MM.1S (cell line): ENCODE measurements around the gene ATG16L2.

ENCODE experiments used
- DNase-seq: peaks from one replicate; pipeline ENCODE4 v3.0.0-alpha.2; 2015
- H2AFZ ChIP-seq: fragments of 300-600 bp; sonication (generic); 2 replicates; pipeline ENCODE4 v1.6.0; 2016; ENCODE audit warnings: antibody characterized with exemption, low read length
- H3F3A ChIP-seq: fragments of 300-600 bp; sonication (generic); 2 replicates; pipeline ENCODE4 v1.6.1; 2016; ENCODE audit warnings: mild to moderate bottlenecking, antibody characterized with exemption, low read length, moderate library complexity, mixed read lengths; ENCODE audit not compliant: insufficient read depth
- H3K27ac ChIP-seq: fragments of 300-600 bp; sonication (generic); 2 replicates; pipeline ENCODE4 v1.5.1; 2016; ENCODE audit warnings: mild to moderate bottlenecking, low read length
- H3K27me3 ChIP-seq: fragments of 300-600 bp; sonication (generic); replicated peaks from 2 replicates; pipeline ENCODE4 v1.6.0; 2016; ENCODE audit warnings: low read length; ENCODE audit not compliant: insufficient read depth
- H3K36me3 ChIP-seq: fragments of 300-600 bp; sonication (generic); replicated peaks from 2 replicates; pipeline ENCODE4 v1.6.1; 2016; ENCODE audit warnings: mild to moderate bottlenecking, low read length, mixed read lengths; ENCODE audit not compliant: insufficient read depth
- H3K4me1 ChIP-seq: fragments of 300-600 bp; sonication (generic); 2 replicates; pipeline ENCODE4 v1.6.1; 2016; ENCODE audit warnings: low read length, mixed read lengths
- H3K4me2 ChIP-seq: fragments of 300-600 bp; sonication (generic); 2 replicates; pipeline ENCODE4 v1.6.0; 2016; ENCODE audit warnings: low read depth, low read length
- H3K4me3 ChIP-seq: fragments of 300-600 bp; sonication (generic); 2 replicates; pipeline ENCODE4 v1.5.1; 2016; ENCODE audit warnings: low read length, mixed read lengths
- H3K79me2 ChIP-seq: fragments of 300-600 bp; sonication (generic); 2 replicates; pipeline ENCODE4 v1.6.1; 2016; ENCODE audit warnings: mixed run types, low read length, mixed read lengths
- H3K9ac ChIP-seq: fragments of 300-600 bp; sonication (generic); 2 replicates; pipeline ENCODE4 v1.6.1; 2016; ENCODE audit warnings: low read length, mixed read lengths
- H3K9me2 ChIP-seq: fragments of 300-600 bp; sonication (generic); replicated peaks from 2 replicates; pipeline ENCODE4 v1.6.1; 2016; ENCODE audit warnings: mild to moderate bottlenecking, low read length, mixed read lengths; ENCODE audit not compliant: insufficient read depth
- H3K9me3 ChIP-seq: fragments of 300-600 bp; sonication (generic); replicated peaks from 2 replicates; pipeline ENCODE4 v1.6.1; 2016; ENCODE audit warnings: mild to moderate bottlenecking, low read length, mixed read lengths; ENCODE audit not compliant: insufficient read depth
- H4K20me1 ChIP-seq: fragments of 300-600 bp; sonication (generic); 2 replicates; pipeline ENCODE4 v1.6.1; 2016; ENCODE audit warnings: mild to moderate bottlenecking, low read length, moderate library complexity, mixed read lengths; ENCODE audit not compliant: insufficient read depth
- EZH2 ChIP-seq: fragments of 300-600 bp; sonication (generic); optimal IDR thresholded peaks from 2 replicates; pipeline ENCODE3; 2017; ENCODE audit warnings: low read depth, mild to moderate bottlenecking, antibody characterized with exemption, low read length, mixed read lengths
- EZH2phosphoT487 ChIP-seq: fragments of 300-600 bp; sonication (generic); IDR thresholded peaks from 2 replicates; pipeline ENCODE4 v1.6.1; 2018; ENCODE audit warnings: antibody characterized with exemption, low read length
- TF ChIP-seq, protein P1 (sequence below): fragments of 300-600 bp; sonication (generic); IDR thresholded peaks from 2 replicates; pipeline ENCODE4 v1.5.1; 2016; ENCODE audit warnings: antibody characterized with exemption, low read length, mixed read lengths

The ATG16L2 gene

DNA sequence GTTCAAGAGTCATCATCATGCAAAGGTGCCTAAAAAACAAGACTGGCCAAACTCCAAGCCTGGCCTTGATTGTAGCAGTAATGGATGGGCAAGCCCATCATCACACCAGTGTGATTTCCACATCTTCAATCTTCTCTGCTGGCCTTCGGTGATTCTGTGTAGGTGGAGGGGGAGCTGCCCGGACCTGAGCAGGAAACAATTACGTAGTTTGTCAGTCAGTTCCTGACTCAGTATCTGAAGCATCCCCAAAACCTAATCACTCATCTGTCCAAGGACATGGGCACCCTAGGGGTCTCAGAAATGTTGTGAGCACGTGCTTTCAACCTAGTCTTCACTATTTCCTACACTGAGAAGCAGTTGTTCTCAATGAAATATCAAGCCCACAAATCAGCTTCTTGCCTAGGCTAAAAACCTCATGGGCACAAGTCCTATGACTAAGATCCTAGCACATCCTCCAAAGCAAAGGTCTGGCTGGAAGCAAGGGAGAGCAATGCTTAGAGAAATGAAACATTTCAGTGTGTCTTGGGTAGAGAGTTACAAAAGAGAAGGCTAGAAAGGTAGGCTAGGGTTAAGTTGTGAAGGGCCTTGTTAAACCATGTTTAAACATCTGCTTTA, 24.6 kb downstream of the ATG16L2 start:
- H3K9me3 ChIP-seq = no peaks in the 10 kb centered on the region
- no peak overlapping the region for H3K27ac ChIP-seq
- no peaks in the 10 kb centered on the region for H3K27me3 ChIP-seq
- H3K9me2 ChIP-seq = no peaks in the 10 kb centered on the region
- no peak overlapping the region for H3K4me2 ChIP-seq
- no peaks in the 10 kb centered on the region for H4K20me1 ChIP-seq
- TF ChIP-seq EZH2phosphoT487 = no peak
- TF ChIP-seq, protein P1, sequence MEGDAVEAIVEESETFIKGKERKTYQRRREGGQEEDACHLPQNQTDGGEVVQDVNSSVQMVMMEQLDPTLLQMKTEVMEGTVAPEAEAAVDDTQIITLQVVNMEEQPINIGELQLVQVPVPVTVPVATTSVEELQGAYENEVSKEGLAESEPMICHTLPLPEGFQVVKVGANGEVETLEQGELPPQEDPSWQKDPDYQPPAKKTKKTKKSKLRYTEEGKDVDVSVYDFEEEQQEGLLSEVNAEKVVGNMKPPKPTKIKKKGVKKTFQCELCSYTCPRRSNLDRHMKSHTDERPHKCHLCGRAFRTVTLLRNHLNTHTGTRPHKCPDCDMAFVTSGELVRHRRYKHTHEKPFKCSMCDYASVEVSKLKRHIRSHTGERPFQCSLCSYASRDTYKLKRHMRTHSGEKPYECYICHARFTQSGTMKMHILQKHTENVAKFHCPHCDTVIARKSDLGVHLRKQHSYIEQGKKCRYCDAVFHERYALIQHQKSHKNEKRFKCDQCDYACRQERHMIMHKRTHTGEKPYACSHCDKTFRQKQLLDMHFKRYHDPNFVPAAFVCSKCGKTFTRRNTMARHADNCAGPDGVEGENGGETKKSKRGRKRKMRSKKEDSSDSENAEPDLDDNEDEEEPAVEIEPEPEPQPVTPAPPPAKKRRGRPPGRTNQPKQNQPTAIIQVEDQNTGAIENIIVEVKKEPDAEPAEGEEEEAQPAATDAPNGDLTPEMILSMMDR = no peak
- no peak for TF ChIP-seq EZH2
- H3K36me3 ChIP-seq = peaks cover 5% of the 10 kb centered on the region; the same call in 1 of the 2 replicates
- H3F3A ChIP-seq = peaks cover 4% of the 10 kb centered on the region; the same call in 1 of the 2 replicates
- no peak overlapping the region for H3K4me3 ChIP-seq
- no peaks in the 10 kb centered on the region for H3K4me1 ChIP-seq
- H2AFZ ChIP-seq = no peak overlapping the region
- DNase-seq = no peak
- no peak overlapping the region for H3K9ac ChIP-seq
- no peaks in the 10 kb centered on the region for H3K79me2 ChIP-seq

DNA sequence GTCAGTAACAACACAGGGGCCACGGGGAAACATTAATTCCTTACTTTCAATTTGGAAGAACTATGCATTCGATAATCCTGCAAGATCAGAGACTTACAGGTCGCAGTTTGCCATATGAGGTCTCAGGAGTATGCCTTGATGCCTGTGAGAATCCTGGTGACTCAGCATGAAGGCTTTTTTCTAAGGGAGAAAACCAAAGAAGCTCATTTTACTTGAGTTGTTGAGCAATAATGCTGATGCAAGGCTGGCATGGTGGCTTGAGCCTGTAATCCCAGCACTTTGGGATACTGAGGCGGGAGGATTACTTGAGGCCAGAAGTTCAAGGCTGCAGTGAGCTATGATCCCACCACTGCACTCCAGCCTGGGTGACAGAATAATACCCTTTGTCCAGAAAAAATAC, 26.6 kb downstream of the ATG16L2 start:
- Histone ChIP-seq H3K27me3 (no peaks in the 10 kb centered on the region), H3K4me3 (no peak overlapping the region), H3K9me2 (no peaks in the 10 kb centered on the region), H3F3A (peaks cover 4% of the 10 kb centered on the region; the same call in 1 of the 2 replicates), H4K20me1 (no peaks in the 10 kb centered on the region), H3K27ac (no peak overlapping the region), H3K79me2 (no peaks in the 10 kb centered on the region), H2AFZ (no peak overlapping the region), H3K4me1 (no peaks in the 10 kb centered on the region), H3K9ac (no peak overlapping the region), H3K36me3 (peaks cover 5% of the 10 kb centered on the region; the same call in 1 of the 2 replicates), H3K9me3 (no peaks in the 10 kb centered on the region), H3K4me2 (no peak overlapping the region)
- no peak for DNase-seq
- no peak for TF ChIP-seq EZH2phosphoT487
- TF ChIP-seq EZH2 = no peak
- TF ChIP-seq, protein P1 = no peak

DNA sequence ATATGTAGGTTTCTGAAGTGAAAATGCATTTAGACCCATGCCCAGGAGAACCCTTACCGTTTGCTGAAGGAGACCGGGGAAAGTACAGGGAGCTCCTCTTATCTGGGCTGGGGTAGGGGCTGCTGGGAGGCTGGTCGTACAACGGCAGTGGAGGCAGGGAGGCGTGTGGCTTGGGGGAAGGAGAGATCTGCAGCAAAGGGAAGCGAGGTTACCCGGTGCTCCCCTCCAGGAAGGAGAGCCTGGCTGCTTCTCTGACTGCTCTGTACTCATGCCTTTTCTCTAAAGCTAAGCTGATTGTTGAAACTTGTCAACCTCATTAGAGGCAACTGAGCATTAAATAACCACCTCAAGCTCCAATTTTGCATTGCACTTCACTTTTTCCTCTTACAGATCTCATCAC, 27.2 kb downstream of the ATG16L2 start:
- H3K4me3 ChIP-seq = no peak overlapping the region
- H3K27ac ChIP-seq = no peak overlapping the region
- DNase-seq = no peak
- no peaks in the 10 kb centered on the region for H3K9me2 ChIP-seq
- H3K36me3 ChIP-seq = peaks cover 5% of the 10 kb centered on the region; the same call in 1 of the 2 replicates
- no peaks in the 10 kb centered on the region for H3K79me2 ChIP-seq
- no peak overlapping the region for H2AFZ ChIP-seq
- no peaks in the 10 kb centered on the region for H4K20me1 ChIP-seq
- no peak overlapping the region for H3K4me2 ChIP-seq
- H3K9ac ChIP-seq = no peak overlapping the region
- H3K27me3 ChIP-seq = no peaks in the 10 kb centered on the region
- H3K9me3 ChIP-seq = no peaks in the 10 kb centered on the region
- TF ChIP-seq EZH2phosphoT487 (no peak), EZH2 (no peak)
- TF ChIP-seq, protein P1 = no peak
- H3F3A ChIP-seq = peaks cover 4% of the 10 kb centered on the region; the same call in 1 of the 2 replicates
- no peaks in the 10 kb centered on the region for H3K4me1 ChIP-seq
